HG03575 (cell line): ENCODE data around the gene TRIM63.
"Not testable (repeated sequence)": the region's sequence is repeated elsewhere in the genome, so short reads cannot be mapped to it uniquely, and the experiment has no call there.

ENCODE experiments used
- ATAC-seq: cut with Tn5 transposase; IDR thresholded peaks from one replicate; pipeline ENCODE4 v1.9.1; 2021; ENCODE audit not compliant: unreplicated experiment, insufficient number of reproducible peaks, low FRiP score; ENCODE audit errors: extremely low read depth

TRIM63 gene

GRCh38 chr1:26067432-26067911, at the start of gene TRIM63:
Gene TRIM63 (minus strand): TSS chr1:26067630. CDS start chr1:26067494, 136 bp downstream.
- no peak for ATAC-seq

- no peak for ATAC-seq
Measured at GRCh38 chr1:26114165-26114927, 46.9 kb upstream of the TRIM63 start.

DNA sequence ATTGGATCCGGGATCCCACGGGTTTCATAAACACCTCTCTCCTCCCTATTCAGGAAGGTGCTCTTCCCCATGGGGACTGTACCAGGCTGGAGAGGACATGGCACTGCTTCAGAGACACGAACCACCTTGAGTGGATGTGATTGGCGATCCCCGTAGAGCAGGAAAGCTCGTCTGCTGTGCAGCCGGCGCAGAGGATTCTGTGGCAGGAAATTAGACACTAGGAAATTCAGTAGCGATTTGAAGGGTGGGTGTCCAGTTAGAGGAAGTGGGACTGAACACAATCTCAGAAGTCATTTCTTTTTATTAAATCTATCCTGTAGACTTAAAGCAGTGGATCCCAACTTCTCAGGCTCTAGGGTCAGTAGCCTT, 45.0 kb upstream of the TRIM63 start:
- no peak for ATAC-seq

GRCh38 chr1:26111530-26112406, 44.3 kb upstream of the TRIM63 start, which contains the start of gene PDIK1L:
Gene PDIK1L (plus strand): TSS chr1:26111824. CDS start chr1:26114309, 2,485 bp downstream.
- no peak for ATAC-seq

DNA sequence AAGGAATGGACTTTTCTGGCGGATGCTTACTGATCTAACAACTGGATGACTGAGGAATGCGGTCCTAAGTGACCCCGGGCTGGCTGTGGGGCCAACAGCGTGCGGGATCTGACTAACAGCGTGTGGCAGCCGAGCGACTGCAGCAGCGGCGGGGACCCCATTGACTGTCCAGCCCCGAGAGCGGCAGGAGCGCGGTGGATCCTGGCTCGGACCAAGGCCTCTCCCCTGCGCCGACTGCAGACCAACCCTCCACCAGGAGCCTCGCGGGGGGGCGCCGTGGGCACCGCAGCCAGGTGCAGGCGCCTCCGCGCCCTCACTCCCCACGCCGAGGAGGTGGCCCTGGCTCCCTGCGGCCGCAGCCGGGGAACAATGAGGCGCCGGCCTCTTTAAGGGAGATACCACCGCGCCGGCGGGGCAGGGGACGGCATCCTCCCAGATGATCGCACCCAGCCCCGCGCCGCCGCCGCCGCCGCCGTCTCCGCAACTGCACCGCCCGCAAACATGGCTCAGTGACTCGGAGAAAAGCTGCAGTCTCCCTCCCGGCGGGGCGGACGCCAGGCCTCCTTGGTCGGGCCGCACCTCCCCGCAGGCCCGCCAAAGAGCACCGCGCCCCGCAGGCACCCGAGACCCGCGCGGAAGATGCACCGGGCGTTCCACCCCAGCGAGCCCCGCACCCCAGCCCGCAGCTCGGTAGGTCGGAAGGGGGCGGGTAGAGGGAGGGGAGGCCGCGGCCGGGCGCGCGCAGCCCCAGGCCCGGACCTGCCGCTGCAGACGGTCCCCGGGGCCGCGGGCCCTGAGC, 43.5 kb upstream of the TRIM63 start:
- ATAC-seq: no peak

DNA sequence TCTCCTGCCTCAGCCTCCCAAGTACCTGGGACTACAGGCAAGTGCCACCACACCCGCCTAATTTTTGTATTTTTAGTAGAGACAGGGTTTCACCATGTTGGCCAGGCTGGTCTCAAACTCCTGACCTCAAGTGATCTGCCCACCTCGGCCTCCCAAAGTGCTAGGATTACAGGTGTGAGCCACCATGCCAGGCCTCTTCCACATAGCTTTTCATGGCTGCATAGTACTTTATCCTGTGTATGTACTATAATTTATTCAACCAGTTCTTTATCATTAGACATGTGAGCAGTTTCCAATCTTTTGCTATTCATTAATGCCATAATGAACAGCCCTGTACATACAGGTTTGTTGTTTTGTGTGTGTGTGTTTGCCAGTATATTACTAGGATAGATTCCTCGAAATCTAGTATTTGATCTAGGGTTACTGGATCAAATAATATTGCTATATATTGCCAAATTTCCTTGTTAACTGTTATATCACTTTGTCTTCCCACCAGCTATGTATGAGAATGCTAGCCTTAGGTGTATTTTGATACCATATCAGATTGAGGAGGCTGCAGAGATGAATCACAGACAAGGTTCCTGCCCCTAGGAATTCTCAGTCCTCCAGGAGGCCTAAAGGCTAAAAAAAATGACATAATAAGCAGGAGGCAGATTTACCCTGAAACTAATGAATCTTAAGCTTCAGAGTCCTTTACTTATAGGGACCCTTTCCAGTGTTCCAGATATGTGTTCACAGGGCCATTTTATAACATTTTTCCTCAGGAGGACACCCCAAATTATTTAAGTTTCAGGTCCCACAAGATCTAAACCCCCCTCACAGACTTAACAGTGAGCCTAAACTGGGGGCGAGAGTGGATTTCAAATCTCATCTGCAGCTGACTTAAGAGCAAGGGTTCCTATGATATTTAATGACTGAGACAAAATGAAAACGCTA, 42.1 kb upstream of the TRIM63 start:
- no peak for ATAC-seq

DNA sequence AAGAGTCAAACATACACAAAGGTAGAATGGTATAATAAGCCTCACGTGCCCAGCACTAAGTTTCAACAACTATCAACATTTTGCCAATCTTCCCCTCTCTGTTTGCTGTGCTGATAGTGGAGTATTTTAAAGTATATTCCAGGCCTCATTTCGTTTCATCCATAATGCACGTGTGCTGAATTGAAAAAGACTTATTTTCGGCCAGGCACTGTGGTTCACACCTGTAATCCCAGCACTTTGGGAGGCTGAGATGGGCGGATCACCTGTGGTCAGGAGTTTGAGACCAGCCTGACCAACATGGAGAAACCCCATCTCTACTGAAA, 37.8 kb upstream of the TRIM63 start:
- not testable (repeated sequence) for ATAC-seq

- ATAC-seq: no peak
Measured at GRCh38 chr1:26102526-26102925, 35.1 kb upstream of the TRIM63 start.

- no peak for ATAC-seq
Measured at GRCh38 chr1:26102119-26102518, 34.7 kb upstream of the TRIM63 start.

DNA sequence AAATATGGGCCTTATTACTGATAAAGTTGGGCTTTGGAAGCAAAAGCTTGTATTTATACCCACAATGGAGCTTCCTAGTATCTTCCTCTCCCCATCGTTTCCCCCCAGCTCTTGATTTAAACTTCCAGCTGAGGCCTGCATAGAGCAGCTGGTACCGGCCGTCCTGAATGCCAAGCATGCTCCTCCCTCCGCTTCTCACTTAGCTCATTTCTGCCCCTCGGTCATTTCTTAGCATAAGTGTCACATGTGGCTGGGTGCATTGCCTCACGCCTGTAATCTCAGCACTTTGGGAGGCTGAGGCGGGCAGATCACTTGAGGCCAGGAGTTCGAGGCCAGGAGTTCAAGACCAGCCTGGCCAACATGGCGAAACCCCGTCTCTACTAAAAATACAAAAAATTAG, 32.8 kb upstream of the TRIM63 start:
- not testable (repeated sequence) for ATAC-seq

DNA sequence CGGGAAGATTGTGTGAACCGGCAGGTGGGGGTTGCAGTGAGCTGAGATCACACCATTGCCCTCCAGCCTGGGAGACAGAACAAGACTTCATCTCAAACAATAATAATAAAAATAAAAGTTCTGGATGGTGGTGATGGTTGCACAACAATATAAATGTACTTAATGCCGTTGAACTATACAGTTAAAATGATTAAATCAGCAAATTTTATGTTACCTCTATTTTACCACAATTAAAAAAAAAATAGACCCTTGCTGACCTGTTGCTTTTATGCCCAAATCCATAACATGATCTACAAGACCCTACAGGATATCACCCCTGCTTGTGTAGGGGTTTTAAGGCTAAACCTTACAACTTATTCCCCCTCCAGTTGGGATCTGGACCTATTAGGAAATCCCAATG, 32.4 kb upstream of the TRIM63 start:
- ATAC-seq: no peak

- no peak for ATAC-seq
Measured at GRCh38 chr1:26098602-26099001, 31.2 kb upstream of the TRIM63 start.

DNA sequence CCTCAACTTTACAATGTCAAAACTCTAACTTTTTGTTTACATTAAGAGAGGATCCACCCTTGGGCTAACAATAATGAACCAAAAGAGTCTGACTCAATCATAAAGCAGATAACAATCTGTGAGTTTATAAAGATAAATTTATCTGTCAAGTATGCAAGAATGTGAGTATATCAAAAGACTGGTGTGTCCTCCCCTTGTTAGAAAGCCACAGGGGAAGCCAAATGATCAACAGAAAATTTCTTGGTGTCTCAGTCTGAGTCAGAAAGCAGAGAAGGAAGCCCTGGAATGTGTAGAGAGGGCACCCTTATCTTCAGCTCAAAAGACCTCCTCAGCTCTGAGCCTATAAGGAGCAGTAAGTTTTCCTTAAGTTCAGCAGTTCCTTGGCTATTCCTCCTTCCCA, 30.3 kb upstream of the TRIM63 start:
- no peak for ATAC-seq

DNA sequence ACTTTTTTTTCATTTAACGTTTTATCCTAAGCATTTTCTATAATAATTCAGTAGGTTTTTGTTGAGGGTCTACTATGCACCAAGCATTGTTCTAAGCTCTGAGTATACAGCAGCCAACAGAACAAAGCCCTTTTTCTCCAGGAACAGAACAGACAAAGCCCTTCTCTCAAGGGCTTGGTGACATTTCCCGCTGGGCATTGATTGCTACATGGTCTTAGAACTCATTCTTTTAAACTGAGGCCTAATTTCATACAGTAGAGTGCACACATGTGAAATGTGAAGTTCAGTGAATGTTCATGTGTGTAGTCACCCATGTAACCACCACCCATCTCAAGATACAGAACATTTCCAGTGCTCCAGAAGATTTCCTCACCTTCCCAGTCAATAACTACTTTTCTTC, 29.0 kb upstream of the TRIM63 start:
- ATAC-seq: no peak

GRCh38 chr1:26094677-26095383, 27.4 kb upstream of the TRIM63 start:
- ATAC-seq: no peak

DNA sequence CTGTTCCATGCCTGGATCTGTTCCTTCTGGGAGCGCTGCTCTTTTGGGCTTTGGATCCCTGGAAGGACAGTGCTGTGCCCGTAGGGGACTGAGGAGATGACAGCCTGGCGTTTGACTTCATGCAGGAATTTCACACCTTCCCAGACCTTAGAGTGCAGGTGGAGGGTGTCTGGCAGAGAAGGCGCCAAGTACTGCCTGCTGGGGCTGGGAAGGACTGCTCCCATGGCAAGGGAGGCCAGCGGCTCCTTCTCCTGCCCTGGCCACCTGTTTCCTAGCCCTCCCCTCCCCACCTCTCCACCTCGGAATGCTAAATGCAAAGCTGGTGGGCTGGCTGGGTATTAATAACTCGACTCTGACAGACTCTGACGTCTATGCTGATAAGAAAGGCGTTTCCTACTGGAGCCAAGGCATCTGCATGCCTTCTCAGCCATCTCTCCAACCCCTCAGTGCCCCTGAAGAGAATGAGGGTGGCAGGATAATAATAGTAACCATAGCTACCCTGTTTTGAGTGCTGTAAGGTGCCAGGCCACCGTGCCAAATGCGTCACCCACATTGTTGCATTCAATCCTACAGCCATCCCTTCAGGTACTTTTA, 26.7 kb upstream of the TRIM63 start:
- ATAC-seq: no peak

- not testable (repeated sequence) for ATAC-seq
Measured at GRCh38 chr1:26093569-26093968, 26.1 kb upstream of the TRIM63 start.
